H1 (cell line): ENCODE data around the gene HNRNPA1. TPM values are rescaled to one million over a fixed set of nuclear protein-coding genes. Genes with fewer than 3 reads are reported as not detected.
A peak's percentile ranks its signal among the peaks of the same experiment; 100 is the strongest.

Source experiments
- CTCF ChIA-PET: fragments of 300-600 bp; sonication (Branson Sonifier 250); formaldehyde crosslinking; loops from one replicate; lab custom pipeline; 2021; ENCODE audit not compliant: partially characterized antibody; lab: Charles Lee
- POLR2A ChIA-PET: fragments of 300-600 bp; sonication (Branson Sonifier 250); formaldehyde crosslinking; loops from one replicate; lab custom pipeline; 2021; ENCODE audit warnings: inconsistent platforms; ENCODE audit not compliant: partially characterized antibody; lab: Charles Lee
- DNase-seq, 2 experiments: peaks; one replicate each; pipeline versions ENCODE4 v3.0.0 to v3.0.0-alpha.2; 2010 to 2022; ENCODE audit warnings: low spot score in 2 of 2, low read depth in 1 of 2, mixed read lengths in 1 of 2
- FAIRE-seq: peaks from 2 replicates; lab custom pipeline; 2011; peaks lifted over from hg19 to GRCh38; lab: Jason Lieb, UNC
- H2AFZ ChIP-seq: 2 replicates; pipeline ENCODE4 v1.8.1; 2012; ENCODE audit warnings: low read length, inconsistent platforms
- H2AK5ac ChIP-seq: 2 replicates; pipeline ENCODE4 v1.6.1; 2013; ENCODE audit warnings: low read depth, low read length
- H2BK120ac ChIP-seq: replicated peaks from 2 replicates; pipeline ENCODE3; 2013; ENCODE audit warnings: low read depth, low read length, inconsistent platforms
- H2BK12ac ChIP-seq: 2 replicates; pipeline ENCODE4 v1.6.1; 2013; ENCODE audit warnings: low read depth, low read length
- H2BK15ac ChIP-seq: 2 replicates; pipeline ENCODE4 v1.6.1; 2013; ENCODE audit warnings: low read length
- H2BK20ac ChIP-seq: 2 replicates; pipeline ENCODE4 v1.6.1; 2013; ENCODE audit warnings: low read length
- H2BK5ac ChIP-seq: 2 replicates; pipeline ENCODE4 v1.6.1; 2013; ENCODE audit warnings: low read depth, low read length
- H3K14ac ChIP-seq: 2 replicates; pipeline ENCODE4 v1.6.1; 2013; ENCODE audit warnings: inconsistent platforms; ENCODE audit not compliant: insufficient read length
- H3K18ac ChIP-seq: 2 replicates; pipeline ENCODE4 v1.6.1; 2013; ENCODE audit warnings: low read length; ENCODE audit errors: extremely low read depth
- H3K23ac ChIP-seq: 2 replicates; pipeline ENCODE4 v1.6.1; 2013; ENCODE audit warnings: inconsistent platforms; ENCODE audit not compliant: insufficient read length
- H3K23me2 ChIP-seq: 2 replicates; pipeline ENCODE4 v1.6.1; 2013; ENCODE audit warnings: low read depth, low read length
- H3K27ac ChIP-seq: 2 replicates; pipeline ENCODE4 v1.6.1; 2011; ENCODE audit warnings: low read depth, low read length, inconsistent platforms
- H3K27me3 ChIP-seq, 4 experiments: replicated peaks in 1 of 4; 1 replicate in 1 of 4; 2 replicates in 3 of 4; pipeline versions ENCODE4 v1.6.1 to v1.8.1; 2011 to 2013; ENCODE audit warnings: low read length in 3 of 4, mild to moderate bottlenecking in 3 of 4, inconsistent platforms in 2 of 4, mixed read lengths in 2 of 4, moderate library complexity in 1 of 4; ENCODE audit not compliant: control insufficient read depth in 3 of 4, insufficient read depth in 3 of 4; ENCODE audit errors: extremely low read depth in 1 of 4
- H3K36me3 ChIP-seq, 4 experiments: 2 replicates each; pipeline versions ENCODE4 v1.6.1 to v1.8.1; 2011 to 2013; ENCODE audit warnings: mild to moderate bottlenecking in 4 of 4, low read length in 3 of 4, moderate library complexity in 2 of 4, control low read depth in 1 of 4, inconsistent platforms in 1 of 4; ENCODE audit not compliant: insufficient read depth in 4 of 4, control insufficient read depth in 2 of 4
- H3K4ac ChIP-seq: replicated peaks from 2 replicates; pipeline ENCODE3; 2013; ENCODE audit warnings: low read length, low read depth, mixed read lengths, inconsistent platforms; ENCODE audit not compliant: insufficient read length
- H3K4me1 ChIP-seq, 4 experiments: replicated peaks in 1 of 4; 1 replicate in 1 of 4; 2 replicates in 3 of 4; pipeline versions ENCODE4 v1.6.1 to v1.8.1; 2011 to 2013; ENCODE audit warnings: low read length in 3 of 4, inconsistent platforms in 2 of 4, mixed read lengths in 1 of 4; ENCODE audit not compliant: insufficient read depth in 4 of 4, control insufficient read depth in 3 of 4
- H3K4me2 ChIP-seq, 2 experiments: 2 replicates each; pipeline versions ENCODE4 v1.6.1 to v1.8.1; 2011 to 2013; ENCODE audit warnings: low read depth in 2 of 2, low read length in 2 of 2, control low read depth in 1 of 2, inconsistent platforms in 1 of 2, mild to moderate bottlenecking in 1 of 2; ENCODE audit not compliant: insufficient read depth in 1 of 2
- H3K4me3 ChIP-seq, 4 experiments: fragments of 200-600, 300-600 bp in 1 of 4; sonication (generic), shearing (Covaris generic), sonication (Bioruptor Twin) in 1 of 4; 2 replicates each; pipeline versions ENCODE4 v1.5.1 to v1.8.1; 2011 to 2016; ENCODE audit warnings: low read length in 4 of 4, low read depth in 3 of 4, control low read depth in 2 of 4, inconsistent platforms in 2 of 4, mild to moderate bottlenecking in 2 of 4, mixed read lengths in 1 of 4, moderate library complexity in 1 of 4; ENCODE audit not compliant: insufficient read depth in 2 of 4; ENCODE audit errors: extremely low read depth in 1 of 4
- H3K56ac ChIP-seq: replicated peaks from 2 replicates; pipeline ENCODE3; 2013; ENCODE audit warnings: low read depth, mild to moderate bottlenecking, mixed read lengths, low read length, inconsistent platforms; ENCODE audit not compliant: insufficient read length
- H3K79me1 ChIP-seq: 2 replicates; pipeline ENCODE4 v1.6.1; 2013; ENCODE audit warnings: low read depth, low read length, control low read depth
- H3K79me2 ChIP-seq, 2 experiments: 2 replicates each; pipeline versions ENCODE4 v1.6.1 to v1.8.1; 2012 to 2013; ENCODE audit warnings: low read length in 2 of 2, mild to moderate bottlenecking in 2 of 2, inconsistent platforms in 1 of 2; ENCODE audit not compliant: insufficient read depth in 2 of 2, control insufficient read depth in 1 of 2
- H3K9ac ChIP-seq, 4 experiments: replicated peaks in 1 of 4; 1 replicate in 1 of 4; 2 replicates in 3 of 4; pipeline versions ENCODE4 v1.6.1 to v1.8.1; 2011 to 2013; ENCODE audit warnings: low read depth in 3 of 4, low read length in 3 of 4, control low read depth in 2 of 4, mild to moderate bottlenecking in 2 of 4, moderate library complexity in 2 of 4, inconsistent platforms in 1 of 4; ENCODE audit errors: extremely low read depth in 1 of 4
- H3K9me3 ChIP-seq, 2 experiments: 2 replicates each; pipeline versions ENCODE4 v1.6.1 to v1.8.1; 2012 to 2013; ENCODE audit warnings: mild to moderate bottlenecking in 2 of 2, moderate library complexity in 2 of 2, control low read depth in 1 of 2, inconsistent platforms in 1 of 2, low read depth in 1 of 2, low read length in 1 of 2, mixed read lengths in 1 of 2; ENCODE audit not compliant: insufficient read depth in 2 of 2
- H4K20me1 ChIP-seq, 2 experiments: replicated peaks in 1 of 2; 2 replicates each; pipeline versions ENCODE3 to v1.8.1; 2011 to 2013; ENCODE audit warnings: inconsistent platforms in 2 of 2, low read length in 2 of 2, mild to moderate bottlenecking in 1 of 2; ENCODE audit not compliant: insufficient read depth in 2 of 2, control insufficient read depth in 1 of 2
- H4K5ac ChIP-seq: 2 replicates; pipeline ENCODE4 v1.6.1; 2013; ENCODE audit warnings: low read length, low read depth, mixed read lengths, inconsistent platforms; ENCODE audit not compliant: insufficient read length
- H4K8ac ChIP-seq: 2 replicates; pipeline ENCODE4 v1.8.0; 2013; ENCODE audit warnings: mild to moderate bottlenecking, moderate library complexity, low read length, inconsistent platforms; ENCODE audit not compliant: insufficient read depth; ENCODE audit errors: extremely low read depth
- H4K91ac ChIP-seq: replicated peaks from 2 replicates; pipeline ENCODE3; 2013; ENCODE audit warnings: low read length, mixed read lengths, inconsistent platforms; ENCODE audit not compliant: insufficient read length
- ATF3 ChIP-seq: IDR thresholded peaks from 2 replicates; pipeline ENCODE4 v1.6.1; 2011; ENCODE audit warnings: low read depth, mild to moderate bottlenecking, low read length; ENCODE audit not compliant: insufficient read depth
- CHD2 ChIP-seq: IDR thresholded peaks from 2 replicates; pipeline ENCODE4 v1.6.1; 2012; ENCODE audit warnings: low read length, improper control_type of control experiment
- CREB1 ChIP-seq: IDR thresholded peaks from 2 replicates; pipeline ENCODE4 v1.6.1; 2012; ENCODE audit warnings: inconsistent platforms
- GTF2F1 ChIP-seq: IDR thresholded peaks from 2 replicates; pipeline ENCODE4 v1.6.1; 2012; ENCODE audit warnings: low read depth, low read length, improper control_type of control experiment, borderline replicate concordance
- KDM5A ChIP-seq: fragments of 200-600 bp; IDR thresholded peaks from 2 replicates; pipeline ENCODE4 v1.7.1; 2012; ENCODE audit warnings: mild to moderate bottlenecking, low read length, inconsistent platforms, mixed read lengths
- NRF1 ChIP-seq: IDR thresholded peaks from 2 replicates; pipeline ENCODE4 v1.6.1; 2011; ENCODE audit warnings: mild to moderate bottlenecking, low read depth, low read length, improper control_type of control experiment
- SP4 ChIP-seq: IDR thresholded peaks from 2 replicates; pipeline ENCODE4 v1.6.1; 2012; ENCODE audit warnings: low read length, inconsistent platforms
- WGBS, 2 experiments: shearing (Covaris generic) in 1 of 2; methylation state at CpG; one replicate each; pipeline versions ENCODE4 v1.1.6 to v1.1.7; 2013 to 2015; ENCODE audit warnings: low lambda C conversion rate in 2 of 2, mixed read lengths in 2 of 2, inconsistent platforms in 1 of 2, low coverage in 1 of 2, missing lambda C conversion rate in 1 of 2; ENCODE audit not compliant: insufficient replicate concordance in 2 of 2, insufficient coverage in 1 of 2, insufficient read length in 1 of 2; ENCODE audit errors: extremely low coverage in 1 of 2, missing lambda C conversion rate in 1 of 2; 5-methylcytosine and 5-hydroxymethylcytosine counted together
- polyA plus RNA-seq, 7 experiments: library from polyadenylated mRNA; depleted of rRNA in 3 of 7; stranded (reverse) in 5 of 7; unstranded in 2 of 7; fragments of >200 nt in 5 of 7; fragments of 200-250 nt in 2 of 7; gene quantifications; 1 replicate in 5 of 7; 2 replicates in 1 of 7; 4 replicates in 1 of 7; pipeline versions ENCODE4 v1.2.1 to v1.2.3, GENCODE V29; 2011 to 2013; ENCODE audit warnings: missing spikeins in 2 of 7, mixed read lengths in 2 of 7
- total RNA-seq: library from RNA; stranded (reverse); fragmentation: NEBNext Ultra II Directional; extraction: Animal tissue kit (Norgen Biotek cat#: 25700); gene quantifications from 2 replicates; pipeline ENCODE4 v1.2.1, GENCODE V29; 2021

Gene HNRNPA1
- total and polyA plus RNA-seq, 2 of the 8 experiments (the other 6 are each of a cell fraction or from before 2014, with no cell fraction given), result 835 to 2,738 TPM

GRCh38 chr12:54294953-54295566 lies 14.5 kb downstream of the HNRNPA1 start:
- 79% methylated on average over 7 of the region's 9 CpGs; no CpG with 5 or more reads in 1 of the 2 experiments for WGBS, 2 experiments
- H3K4me1 ChIP-seq, result peaks cover 0 to 9% (median 3%) of the 10 kb centered on the region in 4 experiments; a peak in 4 of 7 replicates

More at GRCh38 chr12:54294953-54295566, 14.5 kb downstream of the HNRNPA1 start:
- TF ChIP-seq NRF1 (no peak), KDM5A (no peak), SP4 (no peak), GTF2F1 (no peak), ATF3 (no peak), CREB1 (no peak), CHD2 (no peak)
- Histone ChIP-seq H3K4me3 (no peak overlapping the region), H4K5ac (no peak overlapping the region), H3K4me2 (no peak overlapping the region), H3K56ac (no peak overlapping the region), H3K23me2 (no peaks in the 10 kb centered on the region), H3K4ac (no peak overlapping the region), H3K9ac (no peak overlapping the region), H2BK20ac (no peak overlapping the region), H3K23ac (no peak overlapping the region), H3K27ac (no peak overlapping the region), H4K8ac (no peak overlapping the region), H4K20me1 (peaks cover 0 to 2% of the 10 kb centered on the region in 2 experiments), H2BK120ac (no peak overlapping the region), H4K91ac (no peak overlapping the region), H3K36me3 (peaks cover 0 to 6% (median 0%) of the 10 kb centered on the region in 4 experiments; a peak in 2 of 8 replicates), H3K18ac (no peak overlapping the region), H3K79me1 (no peaks in the 10 kb centered on the region), H2BK5ac (no peak overlapping the region), H3K9me3 (no peaks in the 10 kb centered on the region), H3K79me2 (no peaks in the 10 kb centered on the region), H2BK12ac (0 out of 2 replicates have a peak overlapping the region, but pooled peaks have one; percentile 27), H3K27me3 (peaks cover 0 to 7% (median 0%) of the 10 kb centered on the region in 4 experiments; a peak in 1 of 7 replicates), H2BK15ac (no peak overlapping the region), H3K14ac (no peak overlapping the region), H2AFZ (no peak overlapping the region), H2AK5ac (peak overlapping the region; percentile 79)
- DNase-seq (no peak), FAIRE-seq (no peak)
- ChIA-PET CTCF (interaction anchor here (0.6 to 14.9 kb wide), 19 partner anchors 15 to 611 kb away, joined by 3 to 618 read pairs (median 8); partner anchors contain the start of genes CBX5, COPZ1, HNRNPA1 and HOXC6), POLR2A (interaction anchor here (1.1 to 15.0 kb wide), 6 partner anchors 10 to 73 kb away, joined by 3 to 1006 read pairs (median 6); partner anchors contain the start of genes CBX5 and HNRNPA1)
